ENCODE measurements around the gene MYH9.

MYH9 gene

DNA sequence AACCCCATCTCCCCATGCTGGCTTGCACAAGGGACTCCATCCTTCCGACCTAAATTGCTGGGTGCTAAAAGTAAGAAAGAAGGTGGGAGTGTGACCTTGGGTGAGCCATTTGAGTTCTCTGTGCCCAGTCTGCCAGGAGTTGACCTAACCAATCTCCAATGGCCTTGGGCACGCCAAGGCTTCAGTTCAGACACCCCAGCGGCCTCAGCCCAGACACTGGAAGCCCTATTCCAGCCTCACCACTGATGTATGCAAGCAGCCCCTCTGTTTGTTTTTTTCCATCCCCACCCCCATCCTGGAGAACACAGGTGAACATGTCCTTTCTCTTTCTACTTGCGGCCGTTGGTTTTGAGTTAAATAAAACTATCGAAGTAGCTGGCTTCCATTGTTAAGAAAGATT lies 31.9 kb downstream of the MYH9 start:
- H3K27me3 Mint-ChIP-seq = no peaks in the 10 kb centered on the region
- ATAC-seq (replicated peaks; ENCODE audit: extremely low read depth, poor library complexity, severe bottlenecking) = no peak
- H3K4me1 Mint-ChIP-seq = peaks cover 96% of the 10 kb centered on the region
- peak overlapping the region; percentile 95 for H3K27ac Mint-ChIP-seq (ENCODE audit: low read depth)
- DNase-seq (ENCODE audit: low spot score in 2 of 2) = no peak
- no peaks in the 10 kb centered on the region for H3K9me3 Mint-ChIP-seq
- peaks cover 51% of the 10 kb centered on the region for H3K36me3 Mint-ChIP-seq (ENCODE audit: insufficient read depth)
- H3K4me3 Mint-ChIP-seq = peak overlapping the region; percentile 67

DNA sequence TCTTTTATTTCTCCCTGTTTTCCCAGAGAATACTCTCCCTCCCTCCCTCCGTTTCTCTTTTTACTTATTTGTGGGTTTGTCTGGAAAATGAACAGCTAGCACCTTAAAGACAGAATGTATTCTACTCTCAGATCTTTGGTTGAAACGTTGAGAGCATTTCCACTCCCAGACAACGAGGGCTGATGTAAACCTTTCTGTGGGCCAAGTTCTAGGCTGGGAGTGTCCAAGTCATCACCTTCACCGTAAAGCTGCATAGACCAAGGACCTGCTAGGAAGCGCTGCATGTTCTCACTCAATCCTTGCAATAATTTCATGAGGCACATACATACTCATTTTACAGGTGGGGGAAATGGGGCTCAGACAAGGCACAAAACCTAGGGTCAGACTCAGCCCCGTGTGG lies 32.4 kb downstream of the MYH9 start:
- Mint-ChIP-seq H3K9me3 (no peaks in the 10 kb centered on the region), H3K4me1 (peaks cover 97% of the 10 kb centered on the region), H3K27me3 (no peaks in the 10 kb centered on the region), H3K4me3 (peak overlapping the region; percentile 67), H3K27ac (ENCODE audit: low read depth) (peak overlapping the region; percentile 95), H3K36me3 (ENCODE audit: insufficient read depth) (peaks cover 46% of the 10 kb centered on the region)
- no peak for ATAC-seq (replicated peaks; ENCODE audit: extremely low read depth, poor library complexity, severe bottlenecking)
- DNase-seq (ENCODE audit: low spot score in 2 of 2) = no peak

DNA sequence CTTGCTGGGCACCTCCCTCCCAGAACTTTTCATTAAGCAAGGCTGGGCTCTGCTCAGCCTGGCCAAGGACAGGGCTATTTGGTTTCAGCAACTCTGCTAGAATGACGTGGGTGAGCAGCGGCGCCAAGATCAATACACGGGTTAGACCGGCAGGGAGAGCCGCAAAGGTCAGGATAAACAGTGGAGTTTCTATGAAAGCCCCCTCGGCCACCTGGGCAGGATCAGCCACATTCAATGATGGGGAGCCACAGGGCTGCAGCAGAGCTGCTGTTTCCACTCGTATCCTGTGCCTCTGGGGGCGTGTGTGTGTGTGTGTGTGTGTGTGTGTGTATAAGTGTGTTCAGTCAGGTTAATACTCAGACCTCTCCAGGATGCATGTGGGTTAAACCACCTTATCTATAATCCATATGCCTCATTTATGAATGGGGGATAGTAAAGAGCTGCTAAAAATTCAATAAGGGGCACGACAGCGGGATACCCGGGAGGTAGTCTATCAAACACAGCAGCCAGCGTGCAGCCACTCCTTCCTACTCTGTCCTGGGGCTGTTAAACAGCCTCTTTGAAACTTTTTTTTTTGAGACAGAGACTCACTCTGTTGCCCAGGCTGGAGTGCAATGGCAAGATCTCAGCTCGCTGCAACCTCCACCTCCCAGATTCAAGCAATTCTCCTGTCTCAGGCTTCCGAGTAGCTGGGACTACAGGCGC lies 34.8 kb downstream of the MYH9 start:
- Mint-ChIP-seq H3K9me3 (no peaks in the 10 kb centered on the region), H3K27ac (ENCODE audit: low read depth) (peak overlapping the region; percentile 70), H3K36me3 (ENCODE audit: insufficient read depth) (peaks cover 49% of the 10 kb centered on the region), H3K4me1 (peaks cover 89% of the 10 kb centered on the region), H3K4me3 (peak overlapping the region; percentile 67), H3K27me3 (no peaks in the 10 kb centered on the region)
- DNase-seq (ENCODE audit: low spot score in 2 of 2) (no peak), ATAC-seq (replicated peaks; ENCODE audit: extremely low read depth, poor library complexity, severe bottlenecking) (peak; percentile 47)

DNA sequence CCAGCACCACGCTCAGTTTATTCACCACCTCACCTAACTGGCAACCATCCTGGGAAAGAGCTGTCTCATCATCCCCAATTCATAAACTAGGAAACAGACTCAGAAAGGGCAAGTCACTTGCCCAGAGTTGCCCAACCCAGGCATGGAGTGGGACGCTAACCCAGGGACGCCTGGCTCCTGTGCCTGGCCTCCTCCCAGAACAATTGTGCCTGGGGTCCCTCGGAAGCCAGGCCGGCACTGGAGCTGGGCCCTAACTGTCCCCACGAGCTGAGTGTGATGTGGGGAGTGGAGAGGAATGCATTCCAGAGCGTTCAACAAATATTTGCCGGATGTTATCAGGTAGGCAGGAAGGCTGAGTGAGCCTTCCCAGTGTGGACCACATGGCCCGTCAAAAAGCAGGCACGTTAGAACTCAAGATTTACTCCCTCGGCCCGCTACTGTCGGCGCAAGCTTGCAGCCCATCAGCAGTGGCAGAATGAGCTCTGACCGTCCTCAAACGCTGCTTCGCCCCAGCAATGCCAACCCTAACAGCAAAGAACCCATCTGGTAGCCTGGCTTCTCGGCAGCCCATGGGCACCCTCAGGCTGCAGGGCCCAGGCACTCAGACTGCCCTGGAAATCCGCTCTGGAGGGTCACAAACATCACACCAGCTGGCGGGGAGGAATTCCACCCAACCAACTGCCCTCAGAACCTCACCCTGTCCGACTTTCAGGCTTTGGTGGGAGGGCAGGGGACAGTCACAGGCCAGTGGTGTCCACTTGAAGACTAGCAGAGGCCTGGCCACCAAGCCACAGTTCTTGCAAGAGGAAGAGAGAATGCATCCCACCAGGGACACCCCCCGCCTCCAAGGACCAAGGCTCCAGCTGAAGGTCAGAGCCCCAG lies 35.6 kb downstream of the MYH9 start:
- peak overlapping the region; percentile 67 for H3K4me3 Mint-ChIP-seq
- ATAC-seq (replicated peaks; ENCODE audit: extremely low read depth, poor library complexity, severe bottlenecking) (no peak), DNase-seq (ENCODE audit: low spot score in 2 of 2) (no peak)
- H3K9me3 Mint-ChIP-seq = no peaks in the 10 kb centered on the region
- H3K36me3 Mint-ChIP-seq (ENCODE audit: insufficient read depth) = peaks cover 50% of the 10 kb centered on the region
- peaks cover 88% of the 10 kb centered on the region for H3K4me1 Mint-ChIP-seq
- peak overlapping the region; percentile 70 for H3K27ac Mint-ChIP-seq (ENCODE audit: low read depth)
- no peaks in the 10 kb centered on the region for H3K27me3 Mint-ChIP-seq

DNA sequence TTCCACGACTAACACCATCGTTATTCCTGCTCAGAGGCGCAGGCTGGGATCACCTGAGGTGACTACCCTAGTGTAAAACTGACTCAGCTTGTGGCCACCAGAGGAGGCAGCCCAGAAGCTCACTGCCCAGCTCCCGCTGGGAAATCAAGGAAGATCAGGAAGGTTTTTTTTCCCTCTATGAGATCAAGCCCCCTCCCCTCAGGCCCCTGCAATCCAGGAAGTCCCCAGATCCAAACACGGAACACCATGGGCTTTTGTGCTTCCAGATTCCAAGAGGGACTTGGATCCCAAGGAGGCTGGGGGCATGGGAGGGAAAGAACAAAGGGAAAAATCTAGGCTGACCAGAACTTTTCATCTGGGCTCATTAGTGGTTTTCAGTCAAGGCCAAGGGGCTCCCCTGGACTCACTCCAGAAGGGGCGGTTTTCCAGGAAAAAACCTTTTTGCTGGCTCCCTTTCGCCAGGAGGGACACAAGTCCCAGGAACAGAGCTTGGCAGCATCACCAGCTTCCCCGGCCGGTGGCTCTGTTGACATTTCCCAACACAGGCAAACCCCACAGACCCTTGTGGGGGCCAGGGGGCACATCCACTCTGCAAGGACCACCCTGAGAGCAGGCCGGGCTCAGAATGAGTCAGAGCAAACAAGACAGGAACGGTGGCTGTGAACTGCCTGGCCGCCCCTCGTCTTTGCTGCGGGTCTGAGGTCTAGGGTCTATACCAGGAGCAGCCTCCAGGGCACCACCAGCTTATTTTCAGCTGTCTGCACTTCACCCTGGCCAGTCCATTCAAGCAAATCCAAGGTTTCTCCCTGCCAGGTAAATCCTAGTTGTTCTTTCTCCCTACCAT lies 36.8 kb downstream of the MYH9 start:
- Mint-ChIP-seq H3K27ac (ENCODE audit: low read depth) (peak overlapping the region; percentile 70), H3K36me3 (ENCODE audit: insufficient read depth) (peaks cover 56% of the 10 kb centered on the region), H3K4me1 (peaks cover 83% of the 10 kb centered on the region), H3K4me3 (peak overlapping the region; percentile 67), H3K9me3 (no peaks in the 10 kb centered on the region), H3K27me3 (no peaks in the 10 kb centered on the region)
- DNase-seq (ENCODE audit: low spot score in 2 of 2) (no peak), ATAC-seq (replicated peaks; ENCODE audit: extremely low read depth, poor library complexity, severe bottlenecking) (no peak)

DNA sequence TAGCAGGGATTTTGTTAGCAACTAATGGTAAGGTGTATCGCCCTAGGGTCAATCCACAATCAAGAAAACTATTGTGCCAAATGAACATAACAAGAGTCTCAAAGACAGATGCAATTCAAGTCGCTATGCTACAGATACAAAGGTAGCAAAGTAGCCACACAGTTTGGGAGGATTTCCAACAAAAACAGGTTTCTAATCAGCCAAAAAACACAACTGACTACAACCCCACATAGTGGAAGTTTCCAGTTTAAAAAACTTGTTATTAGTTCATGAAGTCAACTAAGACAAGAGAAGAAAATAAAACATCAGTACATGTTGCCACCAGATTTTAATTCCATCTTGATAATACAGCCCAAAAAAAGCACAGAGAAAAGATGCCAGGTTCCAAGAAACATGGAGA lies 38.0 kb downstream of the MYH9 start:
- Mint-ChIP-seq H3K4me1 (peaks cover 73% of the 10 kb centered on the region), H3K4me3 (no peak overlapping the region), H3K36me3 (ENCODE audit: insufficient read depth) (peaks cover 60% of the 10 kb centered on the region), H3K27me3 (no peaks in the 10 kb centered on the region), H3K27ac (ENCODE audit: low read depth) (peak overlapping the region; percentile 89), H3K9me3 (no peaks in the 10 kb centered on the region)
- DNase-seq (ENCODE audit: low spot score in 2 of 2) (no peak), ATAC-seq (replicated peaks; ENCODE audit: extremely low read depth, poor library complexity, severe bottlenecking) (no peak)

DNA sequence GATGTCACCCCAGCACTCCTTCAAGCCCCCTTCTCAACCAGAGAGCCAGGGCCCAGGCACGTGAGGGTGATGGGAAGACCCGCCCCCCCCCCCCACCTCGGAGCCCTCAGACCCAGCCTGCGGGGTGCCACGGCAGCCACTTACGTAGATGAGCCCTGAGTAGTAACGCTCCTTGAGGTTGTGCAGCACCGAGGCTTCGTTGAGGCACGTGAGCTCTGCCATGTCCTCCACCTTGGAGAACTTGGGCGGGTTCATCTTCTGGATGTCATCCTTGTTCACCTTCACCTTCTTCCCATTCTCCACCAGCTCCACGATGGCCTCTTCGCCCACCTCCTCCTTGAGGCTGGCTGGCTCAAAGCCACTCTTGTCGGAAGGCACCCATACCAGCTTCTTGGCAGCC lies 39.0 kb downstream of the MYH9 start:
- Mint-ChIP-seq H3K4me1 (peaks cover 73% of the 10 kb centered on the region), H3K36me3 (ENCODE audit: insufficient read depth) (peaks cover 65% of the 10 kb centered on the region), H3K27me3 (no peaks in the 10 kb centered on the region), H3K4me3 (peak overlapping the region; percentile 62), H3K27ac (ENCODE audit: low read depth) (peak overlapping the region; percentile 89), H3K9me3 (no peaks in the 10 kb centered on the region)
- DNase-seq (ENCODE audit: low spot score in 2 of 2) = no peak
- no peak for ATAC-seq (replicated peaks; ENCODE audit: extremely low read depth, poor library complexity, severe bottlenecking)

DNA sequence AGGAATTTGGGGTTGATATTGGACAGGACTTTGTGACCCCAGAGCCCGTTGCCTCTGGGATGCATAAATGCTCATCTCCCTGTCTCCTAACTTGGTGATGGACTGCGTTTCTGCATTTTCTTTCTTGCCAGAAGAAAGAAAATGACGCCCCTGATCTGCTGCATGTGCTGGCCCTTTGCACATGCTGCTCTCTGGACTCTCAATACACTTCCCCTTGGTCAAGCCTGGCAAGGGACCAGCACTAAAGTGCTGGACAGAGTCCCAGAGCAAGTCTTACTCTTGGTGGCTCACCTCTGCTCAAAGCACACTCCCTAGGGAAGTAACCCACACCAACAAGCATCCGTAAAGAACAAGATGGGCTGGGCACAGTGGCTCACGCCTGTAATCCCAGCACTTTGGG lies 40.7 kb downstream of the MYH9 start:
- H3K9me3 Mint-ChIP-seq = no peaks in the 10 kb centered on the region
- ATAC-seq (replicated peaks; ENCODE audit: extremely low read depth, poor library complexity, severe bottlenecking) (no peak), DNase-seq (ENCODE audit: low spot score in 2 of 2) (no peak)
- peaks cover 73% of the 10 kb centered on the region for H3K4me1 Mint-ChIP-seq
- peak overlapping the region; percentile 91 for H3K27ac Mint-ChIP-seq (ENCODE audit: low read depth)
- H3K36me3 Mint-ChIP-seq (ENCODE audit: insufficient read depth) = peaks cover 66% of the 10 kb centered on the region
- no peak overlapping the region for H3K4me3 Mint-ChIP-seq
- H3K27me3 Mint-ChIP-seq = no peaks in the 10 kb centered on the region

DNA sequence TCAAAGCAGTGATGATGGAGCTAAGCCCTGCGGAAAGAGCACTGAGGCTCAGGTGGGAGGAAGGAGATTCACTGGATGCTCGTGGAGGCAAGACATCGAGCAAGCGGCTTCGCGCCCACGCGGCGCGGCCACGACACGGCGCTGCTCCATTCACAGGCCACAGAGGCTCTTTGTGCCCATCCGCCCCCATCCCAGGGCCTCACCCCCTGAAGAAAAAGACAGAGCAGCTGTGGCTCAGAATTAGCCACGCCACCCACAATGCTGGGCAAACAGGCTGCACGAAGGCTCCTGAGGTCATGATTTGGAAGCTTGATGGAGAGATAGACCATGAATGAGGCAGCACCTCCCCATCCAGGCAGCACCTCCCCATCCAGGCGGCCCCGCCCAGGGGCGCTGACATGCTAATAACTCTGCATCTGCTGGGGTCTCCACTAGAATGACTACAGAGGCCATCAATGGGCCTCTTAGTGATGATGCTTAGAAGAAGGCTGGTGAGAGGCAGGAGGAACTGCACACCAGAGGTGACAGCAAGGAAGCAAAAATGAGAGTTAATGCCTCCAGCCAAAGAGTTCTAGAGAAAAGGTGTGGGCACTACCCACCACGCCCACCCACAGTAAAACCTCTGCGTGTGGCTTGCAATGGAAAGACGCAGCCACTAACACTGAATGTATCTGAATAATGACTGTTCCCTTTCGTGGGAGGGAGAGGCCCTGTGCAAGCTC lies 43.5 kb downstream of the MYH9 start:
- peaks cover 71% of the 10 kb centered on the region for H3K4me1 Mint-ChIP-seq
- no peak for DNase-seq (ENCODE audit: low spot score in 2 of 2)
- H3K4me3 Mint-ChIP-seq = peak overlapping the region; percentile 65

DNA sequence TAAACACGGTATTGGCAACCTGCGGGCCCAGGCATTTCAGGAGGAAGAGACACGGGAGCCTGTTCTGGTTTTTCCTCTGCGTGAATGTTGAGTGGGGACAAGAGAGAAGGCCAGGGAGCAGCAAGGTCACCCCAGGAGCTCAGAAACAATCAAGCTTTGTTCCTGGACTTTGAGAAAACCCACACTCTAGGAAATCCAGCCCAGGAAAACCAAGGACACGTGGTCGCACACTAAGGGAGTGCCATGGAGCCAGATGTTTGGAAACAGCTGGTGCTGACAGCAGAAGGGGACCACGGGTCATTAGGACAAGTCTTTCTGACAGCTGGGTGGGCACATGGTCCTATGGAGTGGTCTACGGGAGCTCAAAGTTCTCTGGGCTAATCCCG lies 44.1 kb downstream of the MYH9 start:
- Mint-ChIP-seq H3K36me3 (ENCODE audit: insufficient read depth) (peaks cover 81% of the 10 kb centered on the region), H3K4me3 (peak overlapping the region; percentile 65), H3K27ac (ENCODE audit: low read depth) (peak overlapping the region; percentile 87), H3K4me1 (peaks cover 70% of the 10 kb centered on the region), H3K9me3 (no peaks in the 10 kb centered on the region), H3K27me3 (no peaks in the 10 kb centered on the region)
- ATAC-seq (replicated peaks; ENCODE audit: extremely low read depth, poor library complexity, severe bottlenecking) = no peak
- DNase-seq (ENCODE audit: low spot score in 2 of 2) = no peak

More for the DNA sequence above, 43.5 kb downstream of the MYH9 start:
- peak overlapping the region; percentile 87 for H3K27ac Mint-ChIP-seq (ENCODE audit: low read depth)
- ATAC-seq (replicated peaks; ENCODE audit: extremely low read depth, poor library complexity, severe bottlenecking) = peak; percentile 24
- H3K27me3 Mint-ChIP-seq = no peaks in the 10 kb centered on the region
- H3K9me3 Mint-ChIP-seq = no peaks in the 10 kb centered on the region
- H3K36me3 Mint-ChIP-seq (ENCODE audit: insufficient read depth) = peaks cover 81% of the 10 kb centered on the region

DNA sequence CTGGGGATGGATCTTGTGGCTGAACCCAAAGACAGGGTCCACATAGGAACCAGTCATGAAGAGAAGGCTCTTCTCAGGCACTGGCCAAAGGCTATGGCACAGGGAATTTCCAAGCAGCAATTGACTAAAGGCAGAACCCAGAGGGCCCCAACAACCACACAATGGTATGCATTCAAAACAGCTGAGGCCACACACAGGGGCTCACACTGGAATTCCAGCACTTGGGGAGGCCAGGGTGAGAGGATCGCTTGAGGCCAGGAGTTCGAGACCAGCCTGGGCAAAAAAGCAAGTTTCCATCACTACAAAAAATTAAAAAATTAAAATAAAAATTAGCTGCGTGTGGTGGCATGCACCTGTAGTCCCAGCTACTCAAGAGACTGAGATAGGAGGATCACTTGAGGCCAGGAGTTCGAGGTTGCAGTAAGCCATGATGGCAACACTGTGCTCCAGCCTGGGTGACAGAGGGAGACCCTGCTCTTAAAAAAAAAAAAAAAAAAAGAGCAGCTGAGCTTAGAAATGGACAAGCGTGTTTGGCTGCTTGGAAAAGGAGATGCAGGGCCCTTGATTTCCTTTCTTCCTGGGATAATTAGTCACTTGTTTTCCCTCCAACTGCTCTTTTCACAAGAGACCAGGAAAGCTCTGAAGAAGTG lies 44.6 kb downstream of the MYH9 start:
- ATAC-seq (replicated peaks; ENCODE audit: extremely low read depth, poor library complexity, severe bottlenecking) (no peak), DNase-seq (ENCODE audit: low spot score in 2 of 2) (no peak)
- peaks cover 85% of the 10 kb centered on the region for H3K36me3 Mint-ChIP-seq (ENCODE audit: insufficient read depth)
- H3K9me3 Mint-ChIP-seq = no peaks in the 10 kb centered on the region
- H3K27me3 Mint-ChIP-seq = no peaks in the 10 kb centered on the region
- H3K27ac Mint-ChIP-seq (ENCODE audit: low read depth) = peak overlapping the region; percentile 87
- H3K4me1 Mint-ChIP-seq = peaks cover 70% of the 10 kb centered on the region
- H3K4me3 Mint-ChIP-seq = peak overlapping the region; percentile 65
